DMS79 treated with DMSO at 0.1 percent for 48 hours (cell line): ENCODE results near the gene SLC6A3.
"Not testable (repeated sequence)": the region's sequence is repeated elsewhere in the genome, so short reads cannot be mapped to it uniquely, and the experiment has no call there.

Source experiments
- DNase-seq: peaks from one replicate; lab custom pipeline; 2025; lab: John Stamatoyannopoulos, UW

SLC6A3 gene

DNA sequence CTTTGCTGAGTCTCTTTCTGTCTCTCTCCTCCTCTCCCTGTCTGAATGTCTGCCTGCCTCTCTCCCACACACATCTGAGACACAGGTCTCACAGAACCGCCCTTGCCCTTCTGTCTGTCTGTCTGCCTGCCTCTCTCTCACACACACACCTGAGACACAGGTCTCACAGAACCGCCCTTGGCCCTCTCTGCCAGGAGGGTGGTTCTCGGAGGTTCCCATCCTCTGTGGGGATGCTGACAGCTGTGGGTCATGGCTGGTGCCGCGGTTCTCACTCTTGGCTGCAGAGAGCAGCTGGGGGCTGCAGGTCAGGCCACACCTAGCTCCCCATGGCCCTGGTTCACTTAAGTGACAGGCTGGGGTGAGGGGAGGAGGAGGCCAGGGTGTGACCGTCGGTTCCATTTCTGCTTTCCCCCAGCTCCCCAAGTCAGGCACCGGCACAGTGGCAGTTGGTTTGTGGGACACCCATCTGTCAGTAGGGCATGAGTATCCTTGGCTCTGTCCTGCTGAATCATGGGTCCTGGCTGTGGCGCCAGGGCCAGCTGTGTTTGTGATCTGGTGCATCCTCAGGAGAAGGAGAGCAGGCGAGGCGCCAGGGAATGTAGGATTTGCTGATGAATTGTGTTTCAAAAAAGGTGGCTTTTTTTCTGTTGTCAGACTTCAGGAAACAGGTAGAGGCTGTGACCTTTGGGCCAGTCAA, 58.0 kb downstream of the SLC6A3 start:
- DNase-seq: no peak

DNA sequence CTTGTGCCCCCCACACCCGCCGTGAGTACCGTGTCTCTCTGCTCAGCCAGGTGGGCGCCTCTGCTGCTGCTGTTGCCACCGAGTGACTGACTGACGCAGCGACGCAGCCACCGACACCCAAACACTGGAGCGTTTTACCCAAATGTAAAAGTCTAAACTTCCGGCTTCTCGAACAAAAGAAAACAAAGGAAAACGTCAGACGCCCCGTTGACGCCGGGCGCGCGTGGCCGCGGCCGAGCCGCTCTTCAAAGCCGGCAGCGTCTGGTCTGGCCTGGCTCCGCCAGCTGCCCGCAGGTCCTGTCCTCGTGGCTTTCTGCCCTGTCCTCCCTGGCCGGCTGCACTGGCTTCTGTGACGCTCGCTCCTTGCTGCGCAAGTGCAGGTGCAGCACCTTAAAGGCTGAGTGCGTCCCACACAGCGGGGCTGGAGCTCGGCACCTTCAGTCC, 58.9 kb downstream of the SLC6A3 start:
- peak; percentile 46 for DNase-seq

DNA sequence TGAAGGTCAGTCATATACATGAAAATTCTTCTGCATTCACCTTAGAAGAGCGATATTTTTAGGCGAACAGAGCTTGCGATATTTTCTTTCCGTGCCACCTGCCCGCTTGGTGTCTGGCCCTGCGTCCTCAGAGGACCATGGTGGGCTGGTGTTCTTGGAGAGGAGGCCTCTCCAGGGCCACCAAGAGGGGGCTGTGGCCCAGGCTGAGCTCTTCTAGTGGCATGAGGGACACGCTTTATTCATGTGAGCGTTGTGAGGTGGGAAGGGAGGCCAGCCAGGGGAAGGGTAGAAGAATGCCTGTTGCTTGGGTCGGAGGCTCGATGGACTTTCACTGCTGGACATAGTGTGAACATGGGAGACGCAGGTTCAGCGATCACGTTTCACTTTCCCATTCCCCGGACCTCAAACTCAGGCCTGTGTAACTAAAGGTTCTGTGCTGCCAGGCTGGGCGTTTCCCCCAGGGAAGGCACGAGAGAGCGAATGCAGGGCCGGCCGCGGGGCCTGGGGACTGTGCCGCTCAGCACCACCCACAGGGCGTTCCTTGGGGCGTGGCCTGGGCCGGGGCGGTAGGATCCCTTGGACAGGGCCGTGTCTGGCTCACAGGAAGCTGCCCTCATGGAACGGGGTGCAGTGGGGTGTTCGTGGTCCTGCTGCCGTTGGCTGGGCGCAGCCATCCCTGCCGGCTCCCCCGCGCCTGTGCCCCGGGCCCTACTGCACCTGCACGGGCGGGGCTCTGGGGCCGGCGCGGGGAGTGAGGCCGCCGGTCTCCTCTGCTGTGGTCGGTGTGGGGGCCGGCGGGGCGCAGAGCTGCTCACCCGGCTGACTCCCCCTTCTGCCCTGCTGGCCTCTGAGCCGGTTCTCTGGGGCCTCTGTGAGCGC, 59.6 kb downstream of the SLC6A3 start:
- peak; percentile 78 for DNase-seq

DNA sequence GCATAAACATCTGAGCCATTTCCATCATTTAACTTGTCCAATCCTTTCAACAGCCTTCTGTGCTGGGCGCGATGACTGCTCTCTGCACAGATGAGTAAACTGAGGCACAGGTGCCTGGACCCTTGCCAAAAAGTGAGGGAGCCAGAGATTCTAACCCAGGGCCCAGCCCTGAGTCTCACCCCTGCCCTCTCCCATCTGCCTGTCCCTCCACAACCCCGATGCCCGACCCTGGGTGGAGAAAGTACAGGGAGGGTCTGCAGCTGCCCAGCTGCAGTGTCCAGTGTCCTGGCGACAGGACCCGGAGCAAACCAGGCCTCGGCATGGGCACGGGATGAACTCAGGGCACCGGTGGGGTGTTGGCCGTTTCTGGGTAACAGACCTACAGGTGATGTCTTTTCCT, 60.7 kb downstream of the SLC6A3 start:
- DNase-seq: no peak

DNA sequence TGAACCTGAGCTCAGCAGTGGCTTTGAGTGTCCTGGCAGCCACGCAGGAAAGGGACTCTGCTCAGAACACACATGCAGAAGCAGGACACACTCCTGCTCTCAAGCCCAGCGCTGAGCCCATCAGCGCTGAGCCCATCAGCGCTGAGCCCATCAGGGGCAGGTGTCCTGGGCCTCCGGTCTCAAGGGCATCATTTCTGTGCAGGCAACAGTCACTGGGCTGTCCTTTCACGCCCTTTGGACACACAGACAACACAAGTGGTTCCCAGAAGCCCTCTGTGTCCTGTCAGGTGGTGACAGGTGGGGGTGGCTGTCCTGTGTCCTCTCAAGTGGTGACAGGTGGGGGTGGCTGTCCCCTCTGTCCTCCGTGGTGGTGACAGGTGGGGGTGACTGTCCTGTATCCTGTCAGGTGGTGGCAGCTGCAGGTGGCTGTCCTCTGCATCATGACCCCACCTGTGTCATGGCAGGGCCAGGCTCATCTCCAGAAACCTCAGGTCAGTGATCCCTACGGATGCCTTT, 61.3 kb downstream of the SLC6A3 start:
- DNase-seq: no peak

DNA sequence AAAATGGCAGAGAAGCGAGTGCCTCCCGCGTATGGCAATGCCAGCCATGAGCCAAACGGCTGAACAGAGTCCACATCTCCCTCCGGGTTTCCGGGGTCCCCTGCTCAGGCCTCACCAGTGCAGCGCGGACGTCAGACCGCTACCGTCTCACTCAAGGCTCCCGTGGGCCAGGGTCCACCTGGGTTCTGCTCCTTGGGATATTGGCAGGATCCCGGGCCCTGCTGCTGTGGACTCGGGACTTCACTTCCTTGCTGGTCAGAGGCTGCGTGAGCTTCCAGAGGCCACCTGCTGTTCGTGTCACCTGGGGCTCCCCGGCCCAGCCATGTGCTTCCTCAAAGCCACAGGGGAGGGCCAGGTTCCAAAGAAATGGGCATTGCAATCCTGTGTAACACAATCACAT, 61.9 kb downstream of the SLC6A3 start:
- DNase-seq: no peak

DNA sequence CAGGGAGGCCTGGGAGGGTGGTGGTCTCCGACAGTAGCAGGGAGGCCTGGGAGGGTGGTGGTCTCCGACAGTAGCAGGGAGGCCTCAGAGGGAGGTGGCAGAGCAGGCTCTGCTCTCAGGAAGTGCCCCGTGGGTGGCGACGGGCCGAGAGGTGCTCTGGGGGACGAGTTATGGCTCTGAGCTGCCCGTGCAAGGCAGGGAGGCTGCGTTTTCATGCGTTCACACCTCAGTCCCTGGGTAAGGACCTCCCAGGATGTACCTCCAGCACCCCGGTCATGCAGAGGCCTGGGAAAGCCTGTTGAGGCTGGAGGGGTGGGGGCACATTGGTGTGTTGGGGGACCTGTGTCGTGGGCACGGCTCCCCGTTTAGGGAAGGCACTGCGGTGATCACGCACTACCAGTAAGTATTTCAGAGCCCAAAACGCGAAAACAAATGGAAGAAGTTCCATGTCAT, 63.0 kb downstream of the SLC6A3 start:
- DNase-seq: no peak

DNA sequence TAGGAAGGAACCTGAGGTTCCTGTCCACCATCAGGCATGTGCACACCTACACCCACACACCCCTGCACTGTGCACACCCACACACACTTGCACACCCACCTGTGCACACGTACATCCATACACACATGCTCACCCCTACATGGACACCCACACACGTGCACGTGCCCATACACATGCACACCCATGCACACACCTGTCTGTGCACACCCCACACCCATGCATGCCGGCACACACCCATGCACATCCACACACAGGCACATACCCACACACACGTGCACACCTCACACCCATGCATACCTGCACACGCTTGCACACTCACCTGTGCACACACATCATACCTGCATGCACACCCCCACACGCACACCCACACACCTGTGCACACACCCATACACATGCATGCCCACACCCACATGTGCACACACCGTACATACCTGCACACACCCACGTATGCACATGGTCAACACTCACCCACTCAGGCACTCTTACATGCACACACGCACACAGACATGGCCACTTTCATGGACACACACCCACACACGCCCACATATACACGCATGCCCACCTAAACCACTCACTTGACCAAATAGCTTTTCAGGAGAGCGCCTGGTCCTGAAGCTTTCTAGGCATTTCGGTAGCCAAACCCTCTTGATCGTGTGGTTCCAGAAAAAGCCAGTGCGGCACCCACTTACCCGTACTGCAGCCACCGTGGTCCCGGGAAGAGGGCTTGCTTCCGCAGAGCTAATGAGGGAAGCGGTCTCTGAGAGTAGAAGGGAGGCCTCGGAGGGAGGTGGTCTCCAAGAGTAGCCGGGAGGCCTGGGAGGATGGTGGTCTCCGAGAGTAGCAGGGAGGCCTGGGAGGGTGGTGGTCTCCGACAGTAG, 63.6 kb downstream of the SLC6A3 start:
- no peak for DNase-seq

DNA sequence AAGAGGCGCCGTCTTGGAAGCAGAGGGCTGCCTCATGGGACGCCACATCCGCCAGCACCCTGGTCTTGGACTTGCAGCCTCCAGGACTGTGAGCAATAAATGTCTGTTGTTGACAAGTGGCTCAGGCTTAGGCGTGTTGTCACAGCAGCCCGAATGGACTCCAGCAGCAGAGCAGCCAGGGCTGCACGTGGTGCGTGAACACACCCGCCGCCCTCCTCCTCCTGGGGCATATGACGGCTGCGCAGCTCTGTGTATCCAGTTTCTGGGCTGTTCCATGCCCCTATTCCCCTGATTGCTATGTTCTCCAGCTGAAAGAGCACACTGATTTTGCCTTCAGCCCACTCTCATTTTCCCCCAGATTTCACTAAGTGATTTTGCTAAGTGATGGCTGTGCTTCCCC, 64.3 kb downstream of the SLC6A3 start:
- DNase-seq: no peak

DNA sequence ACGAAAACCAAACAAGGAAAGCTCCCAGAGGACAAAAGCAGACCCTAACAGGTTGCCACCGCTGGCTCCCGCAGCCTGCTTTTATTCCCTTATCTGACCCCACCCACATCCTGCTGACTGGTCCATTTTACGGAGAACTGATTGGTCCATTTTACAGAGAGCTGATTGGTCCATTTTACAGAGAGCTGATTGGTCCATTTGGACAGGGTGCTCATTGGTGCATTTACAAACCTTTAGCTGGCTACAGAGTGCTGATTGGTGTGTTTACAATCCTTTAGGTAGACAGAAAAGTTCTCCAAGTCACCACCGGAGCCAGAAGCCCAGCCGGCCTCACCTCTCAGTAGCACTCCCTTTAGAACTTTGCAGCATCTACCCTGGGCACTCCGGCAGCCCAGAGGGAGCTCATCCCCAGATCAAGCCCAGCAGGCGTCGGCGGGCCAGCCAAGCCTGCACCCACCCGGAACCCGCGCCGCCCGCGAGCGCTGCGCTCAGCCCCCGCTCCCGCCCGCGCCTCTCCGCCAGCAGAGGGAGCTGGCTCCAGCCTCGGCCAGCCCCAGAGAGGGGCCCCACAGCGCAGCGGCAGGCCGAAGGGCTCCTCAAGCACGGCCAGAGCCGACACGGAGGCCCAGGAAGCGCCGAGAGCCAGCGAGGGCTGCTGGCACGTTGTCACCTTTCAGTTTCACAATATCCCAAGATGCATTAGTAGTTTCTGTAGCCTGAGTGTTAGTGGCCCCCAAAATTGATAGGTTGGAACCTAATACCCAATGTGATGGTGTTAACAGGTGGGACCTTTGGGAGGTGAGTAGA, 65.0 kb downstream of the SLC6A3 start:
- DNase-seq: no peak

DNA sequence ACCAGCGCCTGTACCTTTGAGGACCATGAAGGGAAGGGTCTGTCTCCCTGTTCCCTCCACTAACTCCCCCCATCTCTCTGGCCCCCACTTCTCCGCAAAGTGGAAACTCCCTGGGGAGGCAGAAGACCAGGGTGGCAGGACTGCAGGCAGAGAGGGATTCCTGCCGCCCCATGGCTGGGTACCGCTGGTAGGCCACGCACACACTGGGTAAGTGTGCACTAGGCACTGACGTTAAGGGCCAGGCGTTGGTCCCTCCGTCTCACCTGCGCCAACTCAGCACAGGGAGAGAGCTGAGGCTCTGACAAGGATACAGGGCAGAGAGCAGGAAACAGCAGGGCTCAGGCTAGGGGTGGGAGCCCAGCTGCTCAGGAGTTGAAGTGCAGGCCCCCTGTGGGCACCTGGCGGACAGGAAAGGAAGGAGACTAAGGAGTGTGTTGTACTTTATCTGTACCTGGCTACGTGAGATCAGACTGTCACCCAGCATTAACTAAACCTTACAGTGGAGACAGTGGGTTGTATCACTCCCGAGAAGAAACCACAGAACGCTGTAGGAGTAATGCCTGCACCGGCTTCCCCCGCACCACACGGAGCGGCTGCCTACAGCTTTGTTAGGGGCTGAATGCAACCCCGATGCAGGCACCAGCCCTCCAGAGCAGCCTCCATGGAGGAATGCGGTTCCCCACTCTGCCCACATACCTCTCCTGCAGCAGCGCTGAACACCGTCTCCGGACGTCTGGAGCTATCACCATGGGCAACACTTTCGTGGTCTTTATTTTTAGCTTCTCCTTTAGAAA, 66.2 kb downstream of the SLC6A3 start:
- DNase-seq: no peak

DNA sequence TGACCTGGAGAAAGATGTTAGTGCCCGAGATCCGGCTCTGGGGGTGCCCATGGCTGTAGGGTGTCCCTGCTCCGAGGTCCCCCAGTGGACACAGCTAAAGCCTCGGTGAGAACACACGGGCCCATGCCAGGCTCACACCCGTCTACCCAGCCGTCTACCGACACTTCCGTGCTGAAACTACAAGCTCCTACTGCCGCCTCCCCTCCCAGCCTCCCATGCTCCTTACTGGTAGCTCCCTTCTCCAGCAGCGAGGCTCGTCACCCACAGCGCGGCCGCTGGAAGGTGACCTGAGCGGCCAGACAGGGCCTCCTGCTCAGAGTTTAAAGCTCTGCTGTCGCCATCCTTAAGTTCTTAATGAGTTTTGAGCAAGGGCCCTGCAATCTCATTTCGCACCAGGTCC, 67.1 kb downstream of the SLC6A3 start:
- DNase-seq: no peak

DNA sequence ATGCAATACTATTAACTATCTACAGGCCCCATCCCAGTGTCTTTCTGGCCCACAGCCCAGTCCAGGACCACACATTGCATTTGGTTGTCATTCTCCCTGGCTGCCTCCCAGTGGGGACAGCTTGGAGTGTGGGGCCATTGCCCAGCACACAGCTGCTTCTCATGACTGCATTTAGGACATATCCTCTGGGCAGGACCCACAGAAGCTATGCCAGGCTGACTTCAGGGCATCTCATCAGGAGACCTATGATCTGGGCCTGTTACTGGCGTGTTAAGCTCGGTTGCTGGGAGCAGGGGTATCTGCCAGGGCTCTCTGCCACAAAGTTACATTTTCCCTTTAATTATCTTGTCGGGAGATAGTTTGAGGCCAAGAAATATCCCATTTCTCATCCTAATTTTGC, 68.3 kb downstream of the SLC6A3 start:
- DNase-seq: no peak

DNA sequence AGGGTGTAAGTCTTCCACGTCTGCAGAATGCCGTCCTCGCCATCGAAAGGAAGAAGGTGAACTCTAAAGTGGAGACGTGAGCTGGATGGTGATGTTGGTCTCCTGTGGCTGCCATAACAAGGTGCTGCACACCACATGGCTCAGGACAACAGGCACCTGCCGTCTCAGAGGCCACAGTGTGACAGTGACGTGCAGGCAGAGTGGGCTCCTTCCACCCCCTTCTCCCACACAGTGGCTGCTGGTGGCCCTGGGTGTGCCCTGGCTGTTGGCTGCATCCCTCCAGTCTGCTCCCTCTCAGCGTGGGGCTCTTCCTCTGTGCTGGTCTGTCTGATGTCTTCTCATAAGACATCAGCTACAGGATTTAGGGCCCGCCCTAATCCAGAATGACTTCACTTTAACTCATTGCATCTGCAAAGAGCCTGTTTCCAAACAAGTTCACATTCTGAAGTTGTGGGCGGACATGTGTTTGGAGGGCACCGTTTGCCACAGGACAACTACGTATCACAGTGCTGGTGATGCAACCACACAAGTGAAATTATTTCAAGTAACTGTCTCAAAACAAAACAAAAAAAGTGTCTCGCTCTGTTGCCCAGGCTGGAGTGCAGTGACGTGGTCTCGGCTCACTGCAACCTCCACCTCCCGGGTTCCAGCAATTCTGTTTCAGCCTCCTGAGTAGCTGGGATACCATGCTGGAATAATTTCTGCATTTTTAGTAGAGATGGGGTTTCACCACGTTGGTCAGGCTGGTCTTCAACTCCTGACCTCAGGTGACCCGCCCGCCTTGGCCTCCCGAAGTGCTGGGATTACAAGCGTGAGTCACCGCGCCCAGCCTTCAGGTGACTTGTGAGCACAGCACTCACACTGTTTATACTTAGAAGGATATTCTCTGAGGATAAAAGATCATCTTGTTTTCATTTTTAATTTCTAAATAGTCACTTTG, 69.1 kb downstream of the SLC6A3 start:
- no peak for DNase-seq

DNA sequence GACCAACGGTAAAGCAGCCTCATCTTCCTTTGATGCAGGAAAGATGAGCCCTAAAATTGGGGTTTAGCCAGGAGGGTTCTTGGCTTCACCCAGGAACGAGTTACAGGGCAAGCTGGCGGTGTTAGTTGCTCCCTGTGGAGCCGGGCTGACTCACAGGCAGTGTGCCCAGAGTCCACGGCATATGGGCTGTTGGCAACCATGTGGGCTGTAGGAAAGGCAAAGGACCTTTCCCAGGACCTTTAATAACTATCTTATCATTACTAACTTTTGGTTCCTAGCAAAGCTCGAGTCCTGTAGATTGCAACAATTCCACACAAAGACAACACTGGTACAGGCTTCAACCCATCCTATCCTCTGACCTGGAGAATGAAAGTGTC, 70.6 kb downstream of the SLC6A3 start:
- DNase-seq: no peak

DNA sequence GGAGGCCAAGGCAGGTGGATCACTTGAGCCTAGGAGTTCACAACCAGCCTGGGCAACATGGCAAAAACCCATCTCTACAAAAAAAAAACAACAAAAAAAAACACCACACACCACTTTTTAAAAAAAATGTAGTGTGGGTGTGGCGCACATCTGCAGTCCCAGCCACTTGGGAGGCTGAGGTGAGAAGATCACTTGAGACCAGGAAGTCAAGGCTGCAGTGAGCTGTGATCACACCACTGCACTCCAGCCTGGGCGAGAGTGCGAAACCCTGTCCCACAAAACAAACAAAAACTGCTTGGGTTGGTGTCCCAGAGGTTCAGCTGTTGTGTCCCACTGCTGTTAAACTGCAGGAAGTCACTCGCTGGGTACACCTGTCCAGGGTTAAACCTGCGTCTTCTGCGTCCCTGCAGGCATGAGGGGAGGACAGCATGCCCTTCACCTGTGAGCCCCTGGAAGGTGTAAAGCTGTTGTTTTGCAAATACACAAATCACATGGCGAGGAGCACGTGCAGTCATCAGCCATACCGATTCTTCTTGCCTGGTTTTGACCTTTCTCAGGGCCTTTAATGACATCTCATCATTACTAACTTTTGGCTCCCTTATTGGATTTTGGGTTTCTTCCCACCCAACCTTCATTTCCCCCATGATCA, 71.1 kb downstream of the SLC6A3 start:
- DNase-seq: no peak

DNA sequence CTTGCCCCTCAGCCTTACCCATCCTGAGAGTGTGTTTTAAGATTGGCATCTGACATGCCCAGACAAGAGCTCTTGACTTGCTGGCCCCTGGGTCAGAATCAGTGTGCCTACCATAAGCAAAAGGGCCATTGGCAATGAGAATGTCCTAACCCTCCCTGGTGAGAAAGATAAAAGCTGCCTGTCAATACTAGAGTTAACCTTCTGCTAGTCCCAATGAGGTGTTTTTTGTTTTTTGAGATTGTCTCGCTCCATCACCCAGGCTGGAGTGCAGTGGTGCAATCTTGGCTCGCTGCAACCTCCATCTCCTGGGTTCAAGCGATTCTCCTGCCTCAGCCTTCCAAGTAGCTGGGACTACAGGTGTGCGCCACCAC, 73.3 kb downstream of the SLC6A3 start:
- DNase-seq: not testable (repeated sequence)

DNA sequence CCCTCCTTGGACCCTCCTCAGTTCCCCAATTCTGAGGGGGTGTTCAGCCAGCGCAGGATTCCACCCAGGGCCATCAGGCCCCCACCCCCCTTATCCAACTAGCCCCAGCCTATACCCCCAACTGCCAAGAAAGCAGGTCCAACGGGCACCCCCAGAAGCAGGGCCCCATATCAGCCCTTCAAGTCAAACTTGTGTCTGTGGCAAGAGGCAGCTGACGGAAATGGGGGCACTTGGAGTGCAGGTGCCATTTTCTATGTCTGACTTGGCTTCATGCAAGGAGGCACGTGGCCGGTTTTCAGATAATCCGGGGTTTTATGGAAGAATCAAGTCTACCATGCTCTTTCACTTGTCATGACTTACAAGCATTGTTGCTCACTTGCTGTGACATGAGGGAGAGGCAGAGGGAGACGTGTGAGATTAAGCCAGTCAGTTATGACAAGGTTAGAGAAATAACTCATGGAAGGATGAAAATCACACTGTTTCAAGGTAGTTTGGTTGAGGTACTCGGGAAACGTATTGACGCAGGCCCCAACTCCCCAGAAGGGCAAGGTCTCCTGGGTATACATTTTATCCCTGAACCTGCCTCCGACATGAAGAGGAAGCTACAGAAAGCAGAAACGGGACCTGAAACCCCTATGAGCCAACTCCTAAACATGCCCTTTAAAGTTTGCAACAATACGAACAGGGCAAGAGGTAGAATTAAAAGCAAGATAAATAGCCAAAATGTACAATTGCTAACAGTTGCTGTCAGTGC, 73.8 kb downstream of the SLC6A3 start:
- DNase-seq: no peak
